ENCODE results near the gene SERP1.
A peak's percentile ranks its signal among the peaks of the same experiment; 100 is the strongest.

The SERP1 gene

GRCh38 chr3:150547045-150547741 is 897 bp upstream of the SERP1 start:
- no peak for TF ChIP-seq CTCF (conservative IDR thresholded peaks at IDR 0.05; ENCODE audit: low read length)
- H3K4me3 ChIP-seq (ENCODE audit: low read length), result peak overlapping the region; percentile 84
- no peak for DNase-seq (ENCODE audit: low read depth)

GRCh38 chr3:150545419-150546225 is 674 bp downstream of the SERP1 start:
- TF ChIP-seq CTCF (conservative IDR thresholded peaks at IDR 0.05; ENCODE audit: low read length), result peak; percentile 18; the same call in 1 of the 2 replicates
- DNase-seq (ENCODE audit: low read depth), result peak; percentile 20
- H3K4me3 ChIP-seq (ENCODE audit: low read length), result peak overlapping the region; percentile 84

DNA sequence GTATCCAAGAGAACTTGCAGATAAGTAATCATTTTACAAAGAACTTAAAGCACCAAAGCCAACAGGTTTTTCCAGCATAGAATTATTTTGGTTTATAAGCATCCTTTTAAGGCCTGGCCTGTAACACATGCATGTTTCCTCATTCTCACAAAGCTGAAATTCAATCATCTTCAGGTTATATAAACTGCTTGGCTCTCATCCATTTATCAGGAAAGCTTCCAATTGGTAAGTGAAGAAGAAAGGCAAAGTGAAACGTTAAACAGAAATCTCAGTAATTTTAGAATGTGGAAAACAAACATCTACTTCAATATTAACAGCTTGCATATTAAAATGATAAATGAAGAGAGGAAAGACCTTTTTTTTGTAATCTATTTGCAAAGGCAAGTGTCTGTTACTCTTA is 1.6 kb downstream of the SERP1 start:
- TF ChIP-seq CTCF (conservative IDR thresholded peaks at IDR 0.05; ENCODE audit: low read length), result no peak
- peak overlapping the region; percentile 84 for H3K4me3 ChIP-seq (ENCODE audit: low read length)
- DNase-seq (ENCODE audit: low read depth), result peak; percentile 31

GRCh38 chr3:150544041-150544440 is 2.3 kb downstream of the SERP1 start:
- TF ChIP-seq CTCF (conservative IDR thresholded peaks at IDR 0.05; ENCODE audit: low read length), result no peak
- DNase-seq (ENCODE audit: low read depth), result peak; percentile 66
- H3K4me3 ChIP-seq (ENCODE audit: low read length), result peak overlapping the region; percentile 84; the same call in 1 of the 2 replicates

DNA sequence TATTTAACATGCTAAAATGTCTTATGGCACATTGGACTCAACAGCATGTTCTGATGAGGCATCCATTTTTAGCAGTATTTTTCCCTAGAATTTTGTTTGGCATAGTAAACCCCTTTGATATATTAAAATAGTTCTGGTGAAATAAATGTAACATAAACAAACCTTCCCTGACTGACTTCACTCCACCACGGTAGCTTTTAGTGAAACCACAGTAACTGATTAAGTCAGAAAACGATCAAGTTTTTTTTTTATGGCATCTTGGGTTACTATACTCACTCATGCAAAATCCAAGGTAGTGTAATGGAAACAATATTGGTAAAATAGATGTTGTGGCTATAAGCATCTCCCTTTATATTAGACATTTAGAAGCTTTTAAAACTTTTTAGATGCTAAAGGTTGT is 2.8 kb downstream of the SERP1 start:
- no peak for DNase-seq (ENCODE audit: low read depth)
- TF ChIP-seq CTCF (conservative IDR thresholded peaks at IDR 0.05; ENCODE audit: low read length), result no peak
- H3K4me3 ChIP-seq (ENCODE audit: low read length), result no peak overlapping the region

DNA sequence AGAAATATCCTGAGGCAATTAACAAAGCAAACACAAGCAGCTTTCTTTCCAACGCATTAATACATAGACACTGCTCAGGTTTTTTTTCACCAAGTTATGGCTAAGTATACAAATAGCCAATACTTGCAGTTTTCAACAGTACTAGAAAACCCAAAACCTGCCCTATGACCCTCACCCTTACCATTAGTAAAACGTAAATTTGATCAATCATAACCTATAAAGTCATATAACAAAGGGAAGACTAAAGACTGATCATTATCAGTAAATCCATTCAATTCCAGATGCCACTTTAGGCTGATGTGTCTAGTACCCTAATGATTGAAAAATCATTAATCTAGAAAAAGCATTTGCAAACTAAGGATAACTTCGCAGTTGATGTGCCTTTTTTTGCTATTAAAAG is 3.2 kb downstream of the SERP1 start:
- no peak overlapping the region for H3K4me3 ChIP-seq (ENCODE audit: low read length)
- no peak for TF ChIP-seq CTCF (conservative IDR thresholded peaks at IDR 0.05; ENCODE audit: low read length)
- no peak for DNase-seq (ENCODE audit: low read depth)

GRCh38 chr3:150540991-150541390 is 5.3 kb downstream of the SERP1 start:
- no peak for DNase-seq (ENCODE audit: low read depth)
- H3K4me3 ChIP-seq (ENCODE audit: low read length), result no peak overlapping the region
- TF ChIP-seq CTCF (conservative IDR thresholded peaks at IDR 0.05; ENCODE audit: low read length), result no peak
